GM12878 (cell line): ENCODE measurements around the gene ZFP36. TPM values are rescaled to one million over a fixed set of nuclear protein-coding genes. Genes with fewer than 3 reads are reported as not detected.

Source experiments
- ATAC-seq: fragments of 200-7000 bp; cut with Tn5 transposase; 3 replicates; pipeline ENCODE4 v1.9.1; 2020; ENCODE audit warnings: mild to moderate bottlenecking, moderate library complexity
- BruUV-seq: library from RNA; stranded (reverse); fragments of 400-500 nt; replicated peaks from 2 replicates; lab custom pipeline; 2021; lab: Mats Ljungman, UMichigan
- CTCF ChIA-PET: fragments of 300-600 bp; sonication (Branson Sonifier 250); formaldehyde crosslinking; extraction: SDS; loops from one replicate; lab custom pipeline; 2021; ENCODE audit warnings: inconsistent platforms; lab: Yijun Ruan, JAX
- POLR2A ChIA-PET: fragments of 350-600 bp; formaldehyde crosslinking; extraction: SDS; loops from one replicate; lab custom pipeline; 2021; ENCODE audit warnings: inconsistent platforms; lab: Charles Lee
- RAD21 ChIA-PET: fragments of 300-600 bp; sonication (Branson Sonifier 250); formaldehyde crosslinking; loops from one replicate; lab custom pipeline; 2023; ENCODE audit warnings: antibody characterized with exemption; ENCODE audit not compliant: unreplicated experiment; lab: Charles Lee
- SMC1A ChIA-PET: fragments of 300-600 bp; sonication (Branson Sonifier 250); formaldehyde crosslinking; loops from one replicate; lab custom pipeline; 2023; ENCODE audit not compliant: unreplicated experiment, uncharacterized antibody; lab: Charles Lee
- DNase-seq: peaks from one replicate; pipeline ENCODE4 v3.0.0-alpha.2; 2011; ENCODE audit warnings: low read depth, low spot score
- FAIRE-seq: peaks from 3 replicates; lab custom pipeline; 2011; peaks lifted over from hg19 to GRCh38; lab: Jason Lieb, UNC
- H2AFZ ChIP-seq: 2 replicates; pipeline ENCODE4 v1.6.0; 2011; ENCODE audit warnings: low read depth, low read length, control low read depth; ENCODE audit not compliant: control insufficient read depth
- H3K27ac ChIP-seq: 2 replicates; pipeline ENCODE4 v1.5.1; 2011; ENCODE audit warnings: control low read depth; ENCODE audit not compliant: control insufficient read depth, insufficient read depth
- H3K27me3 ChIP-seq, 2 experiments: replicated peaks in 1 of 2; 2 replicates each; pipeline versions ENCODE4 v1.6.0 to v1.6.1; 2011; ENCODE audit warnings: low read length in 1 of 2; ENCODE audit not compliant: control insufficient read depth in 2 of 2, insufficient read depth in 2 of 2
- H3K36me3 ChIP-seq, 2 experiments: 2 replicates each; pipeline ENCODE4 v1.5.1; 2011; ENCODE audit warnings: low read length in 1 of 2; ENCODE audit not compliant: control insufficient read depth in 2 of 2, insufficient read depth in 2 of 2
- H3K4me1 ChIP-seq: 2 replicates; pipeline ENCODE4 v1.6.1; 2011; ENCODE audit warnings: mild to moderate bottlenecking, low read length, moderate library complexity, mixed read lengths; ENCODE audit not compliant: control insufficient read depth, insufficient read depth
- H3K4me2 ChIP-seq: 2 replicates; pipeline ENCODE4 v1.6.0; 2011; ENCODE audit warnings: control low read depth; ENCODE audit not compliant: control insufficient read depth, insufficient read depth
- H3K4me3 ChIP-seq: fragments of 200-600 bp; sonication (generic); 2 replicates; pipeline ENCODE4 v1.5.1; 2016
- H3K79me2 ChIP-seq: 2 replicates; pipeline ENCODE4 v1.6.0; 2011; ENCODE audit warnings: low read length; ENCODE audit not compliant: control insufficient read depth, insufficient read depth
- H3K9ac ChIP-seq: 2 replicates; pipeline ENCODE4 v1.8.0; 2011; ENCODE audit warnings: low read length, control low read depth, mixed read lengths; ENCODE audit not compliant: control insufficient read depth, insufficient read depth
- H3K9me3 ChIP-seq: replicated peaks from 3 replicates; pipeline ENCODE4 v1.5.1; 2011; ENCODE audit warnings: mild to moderate bottlenecking, low read length; ENCODE audit not compliant: control insufficient read depth, insufficient read depth
- H4K20me1 ChIP-seq: 2 replicates; pipeline ENCODE4 v1.6.0; 2011; ENCODE audit not compliant: control insufficient read depth, insufficient read depth
- BHLHE40 ChIP-seq, 2 experiments: fragments of 450-650 bp in 1 of 2; IDR thresholded peaks; 2 replicates each; pipeline ENCODE4 v1.6.1; 2011 to 2017; ENCODE audit warnings: low read depth in 2 of 2, borderline replicate concordance in 1 of 2, improper control_type of control experiment in 1 of 2, low read length in 1 of 2, mild to moderate bottlenecking in 1 of 2
- CHD1 ChIP-seq: IDR thresholded peaks from 2 replicates; pipeline ENCODE4 v1.6.1; 2012; ENCODE audit warnings: low read depth, low read length, improper control_type of control experiment
- E2F4 ChIP-seq: IDR thresholded peaks from 2 replicates; pipeline ENCODE4 v1.6.1; 2012; ENCODE audit warnings: low read depth, low read length, improper control_type of control experiment
- GABPA ChIP-seq: IDR thresholded peaks from 2 replicates; pipeline ENCODE4 v1.6.1; 2014; ENCODE audit warnings: antibody characterized with exemption, low read depth, mild to moderate bottlenecking, inconsistent platforms
- HDGF ChIP-seq: fragments of 450-650 bp; IDR thresholded peaks from 2 replicates; pipeline ENCODE4 v1.6.1; 2016; ENCODE audit warnings: antibody characterized with exemption
- IRF4 ChIP-seq: IDR thresholded peaks from 2 replicates; pipeline ENCODE4 v1.6.1; 2011; ENCODE audit warnings: low read depth, low read length
- NKRF ChIP-seq: fragments of 450-650 bp; conservative IDR thresholded peaks from 2 replicates; pipeline ENCODE4 v1.6.1; 2017; ENCODE audit warnings: mild to moderate bottlenecking, moderate library complexity
- RAD21 ChIP-seq: IDR thresholded peaks from 2 replicates; pipeline ENCODE4 v1.6.1; 2011; ENCODE audit warnings: mild to moderate bottlenecking, low read depth, low read length, moderate library complexity; ENCODE audit not compliant: insufficient read depth
- SMAD1 ChIP-seq: fragments of 450-650 bp; IDR thresholded peaks from 2 replicates; pipeline ENCODE4 v1.6.1; 2018; ENCODE audit warnings: mild to moderate bottlenecking, low read depth; ENCODE audit not compliant: partially characterized antibody
- WRNIP1 ChIP-seq: IDR thresholded peaks from 2 replicates; pipeline ENCODE4 v1.6.1; 2011; ENCODE audit warnings: low read depth, low read length, improper control_type of control experiment, borderline replicate concordance
- ZBED1 ChIP-seq: IDR thresholded peaks from 2 replicates; pipeline ENCODE4 v1.6.1; 2016; ENCODE audit warnings: borderline replicate concordance
- WGBS: methylation state at CpG from one replicate; pipeline ENCODE4 v1.1.6; 2016; ENCODE audit warnings: low lambda C conversion rate; ENCODE audit not compliant: insufficient replicate concordance, insufficient coverage; ENCODE audit errors: missing lambda C conversion rate; 5-methylcytosine and 5-hydroxymethylcytosine counted together
- in situ Hi-C: fragments of 300-500 bp; cut with MboI; formaldehyde crosslinking; loops from 9 replicates; pipeline ENCODE4 v1.14.3; 2018; ENCODE audit warnings: mixed read lengths
- intact Hi-C: fragments of 100-400 bp; cut with micrococcal nuclease; formaldehyde crosslinking; loops from one replicate; pipeline ENCODE4 v1.14.2; 2022; ENCODE audit not compliant: unreplicated experiment
- polyA plus RNA-seq, 11 experiments: library from polyadenylated mRNA; depleted of rRNA in 4 of 11; unstranded in 6 of 11; stranded (reverse) in 5 of 11; fragments of >200 nt; fragmentation: Nextera tagmentation in 4 of 11; fragmentation: Illumina TruSeq in 1 of 11; extraction: Ambion mirVana in 4 of 11; extraction: Trizol in 1 of 11; gene quantifications; 1 replicate in 1 of 11; 2 replicates in 10 of 11; pipeline versions ENCODE4 v1.2.1 to v1.2.3, GENCODE V29; 2011 to 2016; ENCODE audit warnings: inconsistent platforms in 2 of 11, missing spikeins in 2 of 11, low read depth in 1 of 11
- total RNA-seq, 4 experiments: library from RNA; depleted of rRNA in 3 of 4; stranded (reverse); fragments of >200 nt in 3 of 4; fragmentation: Illumina TruSeq in 1 of 4; extraction: Trizol in 1 of 4; gene quantifications; 2 replicates each; pipeline versions ENCODE4 v1.2.1 to v1.2.3, GENCODE V29; 2013 to 2021
- TF ChIP-seq, protein P1 (sequence below): fragments of 450-650 bp; IDR thresholded peaks from 2 replicates; pipeline ENCODE4 v1.6.1; 2017; ENCODE audit warnings: low read depth, mild to moderate bottlenecking, moderate library complexity
- TF ChIP-seq, protein P2 (sequence below): fragments of 450-650 bp; IDR thresholded peaks from 2 replicates; pipeline ENCODE4 v1.6.1; 2017; ENCODE audit warnings: borderline replicate concordance

Gene ZFP36
- total and polyA plus RNA-seq, 10 of the 15 experiments (the other 5 are each of a cell fraction or from before 2014, with no cell fraction given) = 5.3 to 55.0 (median 18.1) TPM

- TF ChIP-seq NKRF = 0 out of 2 replicates have a peak, but pooled peaks have one; percentile 10
- TF ChIP-seq WRNIP1 = peak; percentile 78; the same call in 1 of the 2 replicates
- TF ChIP-seq, protein P1, sequence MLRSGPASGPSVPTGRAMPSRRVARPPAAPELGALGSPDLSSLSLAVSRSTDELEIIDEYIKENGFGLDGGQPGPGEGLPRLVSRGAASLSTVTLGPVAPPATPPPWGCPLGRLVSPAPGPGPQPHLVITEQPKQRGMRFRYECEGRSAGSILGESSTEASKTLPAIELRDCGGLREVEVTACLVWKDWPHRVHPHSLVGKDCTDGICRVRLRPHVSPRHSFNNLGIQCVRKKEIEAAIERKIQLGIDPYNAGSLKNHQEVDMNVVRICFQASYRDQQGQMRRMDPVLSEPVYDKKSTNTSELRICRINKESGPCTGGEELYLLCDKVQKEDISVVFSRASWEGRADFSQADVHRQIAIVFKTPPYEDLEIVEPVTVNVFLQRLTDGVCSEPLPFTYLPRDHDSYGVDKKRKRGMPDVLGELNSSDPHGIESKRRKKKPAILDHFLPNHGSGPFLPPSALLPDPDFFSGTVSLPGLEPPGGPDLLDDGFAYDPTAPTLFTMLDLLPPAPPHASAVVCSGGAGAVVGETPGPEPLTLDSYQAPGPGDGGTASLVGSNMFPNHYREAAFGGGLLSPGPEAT = 0 out of 2 replicates have a peak, but pooled peaks have one; percentile 42
- peak; percentile 65 for TF ChIP-seq SMAD1
- peak; percentile 69 to 70; a peak in 3 of 4 replicates for TF ChIP-seq BHLHE40 (IDR thresholded peaks at IDR 0.05; ENCODE audit: borderline replicate concordance in 1 of 2, low read depth in 2 of 2, low read length in 1 of 2)
- peak; percentile 98 for TF ChIP-seq HDGF
- TF ChIP-seq ZBED1 = no peak
Observed at GRCh38 chr19:39405958-39406655, 540 bp upstream of the ZFP36 start (continued).

GRCh38 chr19:39407410-39407659 lies 688 bp downstream of the ZFP36 start:
- H3K4me2 ChIP-seq = peak overlapping the region; percentile 76
- intact Hi-C loops (loop anchor here (10.0 kb wide), 1 partner anchor 433 kb away; the partner anchor contains the start of gene FBXO17), in situ Hi-C loops (no loop called here)
- no peaks in the 10 kb centered on the region for H3K9me3 ChIP-seq
- POLR2A ChIA-PET = interaction anchor here (1.2 to 3.9 kb wide), 5 partner anchors 10 to 783 kb away, joined by 3 to 39 read pairs (median 4); partner anchors contain the start of genes MED29, PAF1, RPS16 and SUPT5H
- ATAC-seq (no peak), DNase-seq (no peak), FAIRE-seq (no peak)
- no peak overlapping the region for H2AFZ ChIP-seq
- CTCF ChIA-PET = interaction anchor here (1.4 kb wide), 1 partner anchor 10 kb away, joined by 14 read pairs; no protein-coding TSS in a partner anchor
- H3K27me3 ChIP-seq = no peaks in the 10 kb centered on the region
- H3K4me3 ChIP-seq = peak overlapping the region; percentile 98
- RAD21 ChIA-PET = interaction anchor here (1.0 to 4.5 kb wide), 2 partner anchors 9 to 65 kb away, joined by 3 to 37 read pairs; partner anchors contain the start of gene SAMD4B
- H3K27ac ChIP-seq = peak overlapping the region; percentile 100
- H3K36me3 ChIP-seq = peaks cover 2 to 6% of the 10 kb centered on the region in 2 experiments; a peak in 2 of 4 replicates
- H4K20me1 ChIP-seq = no peaks in the 10 kb centered on the region
- BruUV-seq = no TSS peak
- SMC1A ChIA-PET = interaction anchor here (1.4 to 3.0 kb wide), 2 partner anchors 9 to 16 kb away, joined by 4 to 18 read pairs; partner anchors contain the start of genes MED29 and PAF1
- H3K4me1 ChIP-seq = peaks cover 40% of the 10 kb centered on the region
- H3K9ac ChIP-seq = peak overlapping the region; percentile 80
- WGBS = 2% methylated on average over 14 of the region's 14 CpGs
- peaks cover 59% of the 10 kb centered on the region for H3K79me2 ChIP-seq
- TF ChIP-seq, protein P1 = no peak; the same call in 1 of the 2 replicates
- TF ChIP-seq RAD21 (no peak), GABPA (no peak), E2F4 (no peak), IRF4 (no peak), CHD1 (no peak)
- TF ChIP-seq, protein P2, sequence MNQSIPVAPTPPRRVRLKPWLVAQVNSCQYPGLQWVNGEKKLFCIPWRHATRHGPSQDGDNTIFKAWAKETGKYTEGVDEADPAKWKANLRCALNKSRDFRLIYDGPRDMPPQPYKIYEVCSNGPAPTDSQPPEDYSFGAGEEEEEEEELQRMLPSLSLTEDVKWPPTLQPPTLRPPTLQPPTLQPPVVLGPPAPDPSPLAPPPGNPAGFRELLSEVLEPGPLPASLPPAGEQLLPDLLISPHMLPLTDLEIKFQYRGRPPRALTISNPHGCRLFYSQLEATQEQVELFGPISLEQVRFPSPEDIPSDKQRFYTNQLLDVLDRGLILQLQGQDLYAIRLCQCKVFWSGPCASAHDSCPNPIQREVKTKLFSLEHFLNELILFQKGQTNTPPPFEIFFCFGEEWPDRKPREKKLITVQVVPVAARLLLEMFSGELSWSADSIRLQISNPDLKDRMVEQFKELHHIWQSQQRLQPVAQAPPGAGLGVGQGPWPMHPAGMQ = no peak
